GM18517 (cell line): ENCODE results near the gene MAPKAP1.

Experiments used
- ATAC-seq: cut with Tn5 transposase; IDR thresholded peaks from one replicate; pipeline ENCODE4 v1.9.1; 2021; ENCODE audit warnings: mild to moderate bottlenecking, moderate library complexity; ENCODE audit not compliant: unreplicated experiment

The MAPKAP1 gene

DNA sequence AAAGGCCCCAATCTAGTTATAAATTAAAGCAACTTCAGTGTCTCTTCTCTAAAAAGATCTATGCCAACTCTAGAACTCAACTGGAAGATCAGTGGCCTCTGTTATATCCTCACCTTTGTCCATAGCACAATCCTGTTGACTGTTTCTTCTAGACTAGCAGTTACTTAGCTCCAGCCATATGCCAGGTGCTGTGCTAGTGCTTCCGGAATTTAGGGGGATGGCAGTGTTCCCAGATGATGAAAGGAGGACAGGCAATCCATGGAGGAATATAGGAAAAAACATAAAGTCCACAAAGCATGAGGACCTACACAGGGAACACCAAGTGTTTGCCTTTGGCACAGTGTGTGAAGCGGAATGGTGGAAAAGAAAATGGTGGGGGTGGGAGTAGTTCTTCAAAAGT, 214.3 kb downstream of the MAPKAP1 start:
- ATAC-seq, result no peak

DNA sequence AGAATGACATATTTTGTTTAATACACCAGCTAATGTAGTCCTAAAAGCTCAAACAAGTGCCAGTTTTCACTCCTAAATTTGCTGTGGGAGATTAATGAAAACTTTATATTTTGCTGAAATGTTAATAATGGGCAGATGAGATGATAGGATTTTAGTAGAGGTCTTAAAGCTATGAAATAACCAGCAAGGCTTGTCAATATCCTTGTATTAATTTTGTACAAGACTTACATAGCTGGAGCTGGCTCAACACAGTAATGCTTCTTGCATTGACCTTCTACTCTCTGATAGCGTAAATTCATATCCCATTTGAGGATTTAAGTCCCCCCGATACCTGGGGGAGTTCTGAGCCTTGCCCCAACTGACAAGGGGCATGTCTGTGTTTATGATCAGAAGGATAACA, 219.2 kb downstream of the MAPKAP1 start:
- ATAC-seq, result no peak

DNA sequence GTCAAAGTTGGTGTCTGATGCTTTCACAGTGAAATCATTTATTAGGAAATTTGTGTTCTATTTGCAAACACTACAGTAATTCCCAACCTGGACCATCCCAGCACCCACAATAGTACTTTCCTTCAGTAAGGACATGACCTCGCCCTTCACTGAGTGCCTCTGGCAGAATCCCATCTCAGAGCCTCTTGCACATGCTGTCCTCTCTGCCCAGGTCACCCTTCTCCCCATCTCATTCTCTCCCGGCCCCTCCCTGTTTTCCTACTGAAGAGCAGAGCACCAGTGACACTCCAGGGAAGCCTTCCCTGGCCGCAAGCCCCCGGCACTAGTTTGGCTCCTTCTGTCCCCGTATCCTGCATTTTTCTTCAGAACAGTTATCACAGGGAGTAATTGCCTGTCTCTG, 220.4 kb downstream of the MAPKAP1 start:
- no peak for ATAC-seq

DNA sequence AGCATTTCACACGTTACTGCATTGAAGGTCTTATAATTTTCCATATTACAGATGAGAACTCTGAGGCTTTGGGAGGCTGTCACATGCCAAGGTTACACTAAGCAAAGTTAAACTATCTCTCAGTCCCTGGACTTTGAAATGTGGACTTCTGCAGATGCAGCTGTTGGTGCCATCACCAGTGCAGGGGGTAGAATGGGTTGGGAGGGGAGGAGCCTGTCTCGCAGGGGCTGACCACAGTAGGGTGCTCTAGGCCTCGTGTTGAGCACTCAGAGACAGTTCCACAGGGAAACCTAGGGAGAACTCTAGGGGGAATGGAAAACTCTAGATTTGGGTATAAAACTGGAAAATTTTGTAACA, 220.9 kb downstream of the MAPKAP1 start:
- no peak for ATAC-seq

DNA sequence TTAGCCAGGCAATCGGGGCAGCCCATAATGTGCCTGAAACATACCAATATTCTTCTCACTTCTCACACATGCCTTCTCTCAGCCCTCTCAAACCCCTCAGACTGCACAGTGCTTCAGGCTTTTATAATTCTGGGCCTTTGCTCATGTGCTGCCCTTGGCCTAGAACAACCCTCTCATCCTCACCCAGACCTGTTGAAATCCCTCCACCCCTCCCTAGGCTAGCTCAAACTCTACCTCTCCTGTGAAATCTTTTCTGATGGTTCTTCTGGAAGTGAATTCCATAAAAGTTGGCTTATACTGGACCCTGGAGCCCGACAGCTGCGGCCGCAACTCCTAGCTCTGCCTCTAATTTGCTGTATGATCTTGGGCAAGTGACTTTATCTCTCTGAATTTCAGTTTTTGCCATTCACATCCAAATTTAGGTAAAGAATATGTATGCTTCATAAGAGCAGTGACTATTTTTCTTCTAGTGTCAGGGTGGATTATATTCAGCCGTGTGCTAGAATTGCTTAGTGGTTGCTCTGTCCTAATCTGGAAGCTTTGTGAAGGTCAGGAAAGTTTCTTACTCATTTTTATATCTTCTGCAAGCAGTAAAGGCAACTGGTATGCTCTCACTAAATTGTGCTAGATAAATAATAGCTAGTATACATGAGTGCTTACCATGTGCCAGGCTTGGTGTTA, 221.4 kb downstream of the MAPKAP1 start:
- no peak for ATAC-seq

DNA sequence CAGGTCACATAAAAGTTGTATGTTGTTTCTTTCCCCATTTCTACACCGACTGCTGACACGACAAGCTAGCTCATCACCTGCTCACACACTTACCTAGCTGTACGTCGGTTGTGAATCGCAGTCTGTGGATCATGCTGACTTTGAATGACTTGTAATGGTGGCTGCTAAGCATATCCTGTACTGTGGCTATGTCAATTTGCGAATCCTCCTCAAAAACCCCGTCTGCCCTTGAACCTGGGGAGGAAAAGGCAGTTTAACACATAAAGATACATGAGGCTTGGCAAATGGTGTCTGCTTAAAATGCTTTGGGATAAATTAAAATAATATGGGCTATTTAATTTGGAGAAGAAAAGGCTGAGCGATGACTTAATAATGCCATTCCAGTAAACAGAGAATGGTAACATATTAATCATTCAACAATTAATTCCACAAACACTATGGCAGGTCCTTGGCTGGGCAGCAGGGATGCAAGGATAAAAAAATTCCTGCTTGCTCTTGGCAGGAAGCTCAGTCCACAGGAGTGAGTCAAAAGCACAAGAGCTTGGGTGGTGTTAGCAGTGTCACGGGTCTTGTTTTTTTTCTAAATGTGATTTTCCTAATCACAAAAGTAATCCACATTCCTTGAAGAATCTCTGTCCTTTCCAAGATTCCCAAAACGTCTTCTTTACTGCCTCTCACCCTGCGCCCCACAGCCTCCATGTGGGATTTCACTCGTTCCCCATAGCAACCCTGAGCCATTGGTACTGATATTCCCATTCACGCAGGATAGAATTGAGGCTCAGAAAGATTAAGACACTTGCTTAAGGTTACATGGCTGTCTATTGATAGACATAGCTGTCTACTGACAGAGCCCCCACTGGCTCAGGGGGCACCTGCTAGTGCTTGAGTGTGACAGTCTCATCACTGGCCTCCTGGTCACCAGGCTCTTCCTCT, 222.4 kb downstream of the MAPKAP1 start:
- ATAC-seq, result no peak

DNA sequence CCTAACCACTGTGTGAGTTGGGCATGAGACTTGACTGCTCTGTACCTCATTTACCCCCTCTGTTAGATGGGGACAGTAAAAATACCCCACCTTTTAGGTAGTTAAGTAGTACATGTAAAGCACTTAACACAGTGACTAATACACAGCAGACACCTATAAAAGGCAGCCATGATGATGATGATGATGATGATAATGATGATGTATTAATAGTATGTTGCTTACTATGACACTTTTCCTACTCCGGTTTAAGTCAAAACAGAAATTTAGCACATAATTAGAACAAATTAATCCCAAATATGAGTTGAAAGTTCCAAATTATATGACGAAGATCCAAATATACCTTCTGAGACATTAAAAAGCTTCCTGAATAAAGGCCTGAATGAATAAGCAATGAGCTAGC, 223.3 kb downstream of the MAPKAP1 start:
- ATAC-seq, result no peak

DNA sequence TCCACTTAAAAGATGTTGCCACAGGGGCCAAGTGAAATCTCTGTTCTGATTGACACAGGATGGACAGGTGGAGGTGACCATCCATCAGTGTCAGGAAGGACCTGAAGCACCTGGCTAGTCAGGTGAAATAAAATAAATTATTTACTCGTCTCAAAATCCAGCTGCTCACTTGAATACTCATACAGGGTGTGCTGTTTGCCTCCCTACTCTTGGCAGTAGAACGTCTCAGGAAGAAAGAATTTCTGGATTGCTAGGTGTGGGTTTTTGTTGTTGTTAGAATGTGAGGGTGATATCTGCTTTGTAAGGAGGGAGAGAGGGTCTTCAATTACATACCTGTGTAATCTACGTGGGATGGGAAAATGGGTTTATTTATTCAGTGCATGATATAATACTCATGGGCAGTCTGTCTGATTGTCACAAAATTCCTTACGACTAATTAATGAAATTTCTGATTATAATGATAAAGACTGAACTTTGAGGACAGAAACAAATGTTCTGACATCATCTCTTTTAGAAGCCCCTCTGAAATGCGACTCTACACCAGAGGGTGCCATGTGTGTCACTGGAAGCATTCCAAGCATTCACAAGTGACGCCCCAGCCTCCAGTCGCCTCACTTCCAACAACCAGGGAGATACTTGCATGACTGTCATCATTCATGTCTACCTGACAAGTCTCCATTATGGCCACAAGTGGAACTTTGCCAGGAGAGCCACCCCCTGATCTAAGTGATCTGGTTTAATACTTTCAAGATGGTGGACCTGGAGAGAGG, 227.0 kb downstream of the MAPKAP1 start:
- no peak for ATAC-seq

DNA sequence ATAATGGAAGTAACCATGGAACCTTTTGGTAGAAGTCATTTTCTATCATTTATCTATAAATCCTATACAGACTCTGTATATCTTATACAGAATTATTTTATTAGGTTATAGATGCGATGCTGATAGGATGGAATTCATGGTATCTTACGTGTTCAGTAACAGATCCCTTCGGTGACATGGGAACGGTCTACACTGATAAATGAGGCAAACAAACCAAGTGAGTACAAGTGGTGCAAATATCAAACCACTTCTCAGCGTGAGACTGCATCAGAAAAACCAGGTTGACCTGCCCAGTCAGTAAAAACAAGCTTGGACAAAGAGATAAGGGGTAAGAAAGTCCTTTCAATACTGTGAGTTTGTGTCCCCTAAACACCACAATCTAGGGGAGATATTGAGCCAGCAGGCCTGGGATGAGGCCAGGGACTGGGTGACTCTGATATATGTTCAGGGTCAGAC, 229.9 kb downstream of the MAPKAP1 start:
- ATAC-seq, result no peak

DNA sequence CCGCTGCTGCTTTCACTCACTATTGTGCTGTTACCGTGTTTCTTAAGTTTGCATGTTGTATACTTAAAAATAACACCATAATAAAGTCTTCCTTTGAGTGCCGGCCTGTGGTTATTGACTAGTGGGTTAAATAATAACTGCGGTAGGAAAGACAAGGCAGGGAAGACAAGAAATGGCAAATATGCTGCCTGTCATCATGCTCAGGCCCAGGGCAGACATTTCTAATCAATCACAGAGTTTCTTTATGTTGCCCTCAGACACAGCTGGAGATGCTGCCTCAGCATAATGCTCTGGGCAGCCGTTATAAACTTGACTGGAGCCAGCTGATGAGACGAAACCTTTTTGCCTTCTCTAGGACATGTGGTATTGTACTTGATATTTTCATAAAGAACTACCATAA, 230.4 kb downstream of the MAPKAP1 start:
- ATAC-seq, result no peak

DNA sequence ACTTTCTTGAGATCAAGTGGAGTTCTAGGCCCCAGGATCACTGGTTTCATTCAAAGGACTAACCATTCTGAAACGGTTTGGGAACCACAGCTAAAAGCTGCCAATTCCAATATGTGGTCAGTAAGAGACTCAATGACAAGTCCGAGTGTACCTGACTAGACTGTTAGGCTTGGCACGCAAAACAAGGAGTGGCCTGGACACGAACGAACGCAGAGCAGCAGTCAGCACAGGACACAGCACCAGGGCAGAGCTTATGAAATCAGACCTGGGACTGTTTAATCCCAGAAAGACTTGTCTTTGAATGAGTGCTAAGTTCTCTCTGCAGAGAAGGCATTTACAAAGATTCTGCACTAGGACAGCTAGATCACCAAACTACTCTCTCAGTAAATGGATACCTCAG, 231.6 kb downstream of the MAPKAP1 start:
- no peak for ATAC-seq

DNA sequence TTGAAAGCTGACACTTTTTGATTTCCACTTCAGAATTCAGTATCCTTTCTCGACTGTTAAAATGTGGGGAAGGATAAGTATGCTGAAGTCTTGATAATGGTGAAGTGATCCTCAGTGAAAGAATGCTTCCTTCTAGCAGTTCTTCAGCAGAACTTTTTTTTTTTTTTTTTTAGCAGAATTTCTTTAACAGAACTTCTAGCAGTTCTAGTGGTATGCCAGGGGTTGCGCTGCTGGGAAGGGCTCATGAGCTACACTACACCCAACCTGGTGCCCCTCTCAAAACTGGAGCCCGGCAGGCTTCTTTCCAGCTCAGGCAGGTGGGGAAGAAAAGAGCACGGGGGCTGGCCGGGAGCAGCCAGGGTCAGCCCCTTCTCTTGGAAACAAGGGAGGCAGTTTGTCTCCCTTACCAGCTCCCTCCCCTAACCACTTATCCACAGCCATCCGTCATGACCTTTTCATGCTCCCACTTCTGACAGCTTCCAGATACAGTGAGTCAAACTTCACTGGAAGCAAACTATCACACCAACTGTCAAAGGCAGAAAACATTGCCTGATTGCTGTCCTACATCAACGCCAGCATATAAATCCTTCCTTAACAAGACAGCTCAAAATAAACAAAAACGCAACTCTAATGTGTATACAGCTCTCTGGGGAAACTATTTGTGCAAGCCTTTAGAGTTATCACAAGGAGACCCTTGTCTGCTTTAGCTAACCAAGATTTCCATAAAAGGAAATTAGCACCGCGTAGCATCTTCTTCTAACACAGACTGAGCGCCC, 233.9 kb downstream of the MAPKAP1 start:
- no peak for ATAC-seq

DNA sequence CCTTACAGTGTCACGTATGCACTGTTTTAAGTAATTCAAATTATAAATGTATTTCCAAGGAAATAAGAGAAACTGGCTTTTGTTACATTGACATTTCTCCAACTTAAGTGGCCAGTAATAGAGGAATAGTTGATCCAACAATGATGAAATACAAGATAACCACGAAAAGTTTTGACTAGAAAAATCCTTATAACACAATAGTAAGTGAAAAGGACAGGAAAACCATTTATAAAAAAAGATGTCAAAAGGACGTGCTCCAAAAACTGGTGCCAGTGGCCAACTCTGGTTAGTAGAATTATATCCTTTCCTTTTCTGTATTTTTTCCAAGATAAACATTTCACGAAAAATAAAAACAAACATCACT, 234.5 kb downstream of the MAPKAP1 start:
- ATAC-seq, result no peak

DNA sequence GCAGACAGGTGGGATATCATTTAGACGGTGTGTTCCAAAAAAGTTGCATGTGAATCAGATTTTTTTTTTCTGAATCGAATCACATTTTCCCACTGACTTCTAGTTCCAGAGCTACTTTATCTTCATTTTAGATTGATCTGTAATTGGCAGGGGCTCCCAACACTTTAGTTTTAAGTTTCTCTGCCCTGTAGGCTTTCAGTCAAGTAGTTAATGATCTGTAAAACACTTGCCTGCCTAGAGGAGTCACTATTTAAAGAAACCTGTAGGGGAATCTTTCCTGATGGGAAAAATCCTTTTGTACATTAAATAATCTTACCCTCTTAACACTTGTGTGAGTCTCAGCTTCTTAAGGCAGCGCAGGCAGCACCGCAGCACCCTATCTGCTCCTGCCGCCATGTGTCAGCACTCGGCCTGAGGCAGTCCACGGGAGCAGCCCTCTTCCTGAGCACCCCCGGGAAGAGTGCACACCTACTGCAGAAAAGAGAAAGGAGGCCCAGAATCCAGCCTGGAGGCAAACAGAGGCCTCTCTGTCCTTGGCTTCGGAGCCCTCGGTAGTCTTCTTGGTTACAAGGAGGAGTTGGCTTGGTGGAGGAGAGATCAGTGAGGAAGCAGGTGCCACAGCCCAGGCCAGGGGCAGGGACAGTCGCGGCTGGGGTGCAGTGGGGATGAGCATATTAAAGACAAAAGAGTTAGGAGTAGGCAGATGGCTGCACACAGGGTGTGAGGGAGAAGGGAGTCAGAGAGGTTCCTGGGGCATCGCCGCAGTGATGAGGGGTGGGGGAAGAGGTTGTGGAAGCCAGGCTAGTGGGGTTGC, 236.0 kb downstream of the MAPKAP1 start:
- no peak for ATAC-seq

DNA sequence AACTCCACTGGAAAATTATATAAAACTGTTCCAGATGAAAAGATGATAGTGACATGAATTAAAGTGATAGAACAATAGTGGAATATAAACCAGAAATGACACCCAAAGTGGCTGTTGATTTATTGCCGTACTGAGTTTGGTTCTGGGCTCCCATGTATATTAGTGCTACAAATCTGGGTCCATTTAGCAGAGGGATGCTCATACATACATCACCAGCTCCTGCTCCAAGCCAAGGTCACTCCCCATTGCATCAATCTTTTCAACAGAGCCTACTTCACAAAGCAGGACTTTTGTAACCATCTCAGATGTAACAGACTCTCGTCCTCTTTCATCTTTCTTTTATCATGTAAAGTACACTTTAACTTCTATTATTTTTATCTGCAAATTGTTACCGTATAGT, 236.8 kb downstream of the MAPKAP1 start:
- no peak for ATAC-seq

DNA sequence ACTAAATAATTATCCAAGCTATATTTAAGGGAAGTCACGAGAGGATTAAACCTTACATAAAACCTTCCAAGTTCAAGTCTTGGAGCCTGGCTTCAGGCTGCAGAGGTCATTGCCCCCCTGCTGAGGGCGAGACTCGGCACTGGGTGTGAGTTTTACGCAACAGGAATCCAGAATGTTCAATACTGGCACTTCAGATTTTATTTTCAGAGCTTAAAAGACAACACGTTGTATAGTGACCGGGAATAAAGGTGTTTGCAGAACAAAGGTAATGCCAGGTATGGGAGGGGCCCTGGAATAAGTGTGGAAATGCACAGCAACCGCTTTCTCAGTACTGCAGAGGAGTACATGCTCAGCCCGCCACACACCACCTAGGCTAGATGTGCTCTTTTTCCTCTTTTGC, 238.4 kb downstream of the MAPKAP1 start:
- no peak for ATAC-seq

DNA sequence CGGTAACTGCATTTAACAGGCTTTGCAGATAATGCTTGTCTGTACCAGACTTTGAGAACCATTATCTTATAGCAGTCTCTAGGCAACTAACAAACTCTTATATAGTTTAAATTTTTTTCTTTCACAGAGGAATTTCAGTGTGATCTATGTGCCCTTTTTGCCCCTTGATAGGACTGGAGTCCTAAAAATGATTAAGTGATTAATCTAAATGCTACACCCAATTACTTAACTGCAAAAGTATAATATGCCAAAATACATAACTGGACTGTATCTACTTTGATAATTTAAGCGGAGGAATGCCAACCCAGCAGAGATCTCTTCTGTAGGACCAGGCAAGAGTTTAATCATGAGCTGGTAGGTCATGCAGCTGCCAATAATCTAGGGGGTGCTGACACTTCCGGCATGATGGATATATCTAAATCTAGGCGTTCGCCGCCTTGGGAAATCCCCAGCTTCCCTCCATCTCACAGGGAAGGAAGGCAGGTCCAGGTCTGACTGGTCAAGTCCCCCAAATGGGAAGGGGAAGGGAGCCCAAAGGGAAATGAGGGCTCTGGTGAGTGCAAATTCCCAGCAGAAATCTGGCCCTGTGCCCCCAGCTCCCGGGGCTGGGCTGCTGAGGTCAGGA, 239.8 kb downstream of the MAPKAP1 start:
- no peak for ATAC-seq

DNA sequence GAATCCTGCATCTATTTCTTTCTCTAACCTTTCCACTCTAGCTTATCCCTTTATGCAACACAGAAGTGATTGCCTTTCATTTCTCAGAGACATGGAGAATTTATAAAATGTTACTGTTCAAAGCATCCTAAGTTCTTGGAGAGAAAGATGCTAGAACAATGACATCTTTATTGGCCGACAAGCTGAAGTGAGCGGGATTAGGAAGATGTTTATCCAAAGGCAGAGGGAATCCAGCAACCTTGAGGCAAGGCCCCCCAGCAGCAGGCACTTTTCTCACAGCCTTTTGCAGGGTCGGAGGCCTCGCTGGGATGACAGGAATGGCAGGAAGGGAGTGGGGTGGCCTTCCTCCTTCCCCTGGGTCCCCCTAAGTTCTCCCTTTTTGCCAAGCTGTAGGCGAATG, 240.6 kb downstream of the MAPKAP1 start:
- ATAC-seq, result no peak

DNA sequence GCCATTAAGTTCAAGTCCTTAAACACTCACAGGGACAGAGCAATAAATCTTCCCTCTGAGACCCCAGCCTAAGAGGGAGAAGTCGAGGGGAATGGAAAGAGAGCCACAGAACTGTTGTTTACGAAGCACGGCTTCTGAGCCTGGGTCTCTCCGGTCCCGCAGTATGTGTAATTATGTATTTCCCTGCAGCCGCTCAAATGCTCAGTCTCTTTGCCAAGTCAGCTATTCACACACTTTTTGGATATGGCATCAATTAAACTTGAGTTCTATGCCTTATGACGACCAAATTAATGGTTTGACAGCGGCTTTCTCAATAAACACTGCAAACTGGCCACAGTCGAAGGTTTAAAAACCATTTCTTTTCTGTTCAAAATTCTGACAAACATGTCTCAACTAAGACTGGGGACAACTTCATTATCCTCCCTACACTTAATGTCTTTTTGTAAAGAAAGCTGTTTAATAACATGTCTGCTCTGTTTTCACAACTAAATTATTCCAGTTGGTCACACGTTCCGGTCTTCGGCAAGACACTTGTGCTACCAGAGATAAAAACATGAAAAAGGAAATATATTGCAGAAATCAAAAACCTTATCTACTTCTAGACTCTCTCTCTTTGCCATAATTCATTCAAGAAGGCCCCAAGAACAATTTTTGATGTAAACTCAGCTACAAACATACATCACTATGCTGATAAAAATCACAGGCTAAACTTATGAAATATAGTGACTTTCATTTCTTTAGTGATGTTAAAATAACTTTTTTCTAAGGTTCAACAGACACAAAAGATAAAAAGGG, 242.2 kb downstream of the MAPKAP1 start:
- ATAC-seq, result no peak
